ENCODE measurements around the gene BRD1. TPM values are rescaled to one million over a fixed set of nuclear protein-coding genes. Genes with fewer than 3 reads are reported as not detected.

The BRD1 gene
- total RNA-seq, 1 donor from 2014 or later, result 35.1 TPM

DNA sequence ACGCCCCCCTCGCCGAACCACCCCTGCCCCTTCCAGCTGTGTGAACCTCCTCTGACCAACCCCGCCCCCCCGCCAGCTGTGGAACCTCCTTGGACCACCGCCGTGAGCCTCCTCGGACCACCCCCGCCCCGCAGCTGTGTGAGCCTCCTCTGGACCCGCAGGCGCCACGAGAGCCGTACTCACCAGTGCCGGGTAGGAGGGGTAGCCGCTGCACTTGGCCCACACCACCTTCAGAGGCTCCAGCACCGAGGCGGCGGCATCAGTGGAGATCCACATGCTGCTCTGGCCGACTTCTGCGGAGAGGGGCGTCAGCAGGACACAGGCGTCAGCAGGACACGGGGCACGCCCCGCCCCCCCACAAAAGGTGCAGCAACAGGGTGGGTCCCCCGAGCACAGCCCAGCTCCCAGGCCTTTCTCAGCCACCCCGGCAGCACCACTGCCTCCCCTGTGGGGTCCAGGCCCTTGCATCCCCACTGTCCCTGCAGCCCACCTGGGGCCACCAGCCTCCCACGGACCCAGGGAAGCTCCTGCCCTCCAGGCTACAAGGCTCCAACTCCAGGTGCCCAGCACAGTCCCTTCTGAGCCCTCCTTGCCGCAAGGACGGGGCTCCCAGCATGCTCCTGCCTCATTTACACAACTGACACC lies 51.7 kb downstream of the BRD1 start:
- TF ChIP-seq CTCF (IDR thresholded peaks at IDR 0.05) (no peak), POLR2AphosphoS5 (IDR thresholded peaks at IDR 0.05; ENCODE audit: insufficient read depth in 1 of 2, low read depth in 1 of 2) (no peak), POLR2A (IDR thresholded peaks at IDR 0.05) (no peak)
- no peak for DNase-seq (ENCODE audit: extremely low spot score in 2 of 2)
- no peak overlapping the region for H3K4me3 ChIP-seq
- H3K36me3 ChIP-seq, result peaks cover 0 to 54% of the 10 kb centered on the region in 2 donors
- intact Hi-C loops (cut with DNase I), result no loop called here
- peaks cover 21% of the 10 kb centered on the region for H3K4me1 ChIP-seq
- H3K9me3 ChIP-seq, result no peaks in the 10 kb centered on the region
- H3K27ac ChIP-seq, result no peak overlapping the region
- no peaks in the 10 kb centered on the region for H3K27me3 ChIP-seq

- no peaks in the 10 kb centered on the region for H3K9me3 ChIP-seq
- H3K27ac ChIP-seq, result no peak overlapping the region
- no peak for DNase-seq (ENCODE audit: extremely low spot score in 2 of 2)
- peaks cover 14% of the 10 kb centered on the region for H3K4me1 ChIP-seq
- no peak overlapping the region for H3K4me3 ChIP-seq
- no peak for TF ChIP-seq CTCF (IDR thresholded peaks at IDR 0.05)
- TF ChIP-seq POLR2AphosphoS5 (IDR thresholded peaks at IDR 0.05; ENCODE audit: insufficient read depth in 1 of 2, low read depth in 1 of 2), result no peak
- TF ChIP-seq POLR2A (IDR thresholded peaks at IDR 0.05), result no peak
- no peaks in the 10 kb centered on the region for H3K27me3 ChIP-seq
- H3K36me3 ChIP-seq, result peaks cover 0 to 51% of the 10 kb centered on the region in 2 donors
- intact Hi-C loops (cut with DNase I), result no loop called here
These were observed 52.3 kb downstream of the BRD1 start for GRCh38 chr22:49775191-49775866.

- peaks cover 7% of the 10 kb centered on the region for H3K4me1 ChIP-seq
- H3K4me3 ChIP-seq, result no peak overlapping the region
- H3K9me3 ChIP-seq, result no peaks in the 10 kb centered on the region
- H3K36me3 ChIP-seq, result peaks cover 0 to 51% of the 10 kb centered on the region in 2 donors
- DNase-seq (ENCODE audit: extremely low spot score in 2 of 2), result no peak
- intact Hi-C loops (cut with DNase I), result no loop called here
- TF ChIP-seq POLR2AphosphoS5 (IDR thresholded peaks at IDR 0.05; ENCODE audit: insufficient read depth in 1 of 2, low read depth in 1 of 2) (no peak), CTCF (IDR thresholded peaks at IDR 0.05) (no peak)
- H3K27ac ChIP-seq, result no peak overlapping the region
- H3K27me3 ChIP-seq, result no peaks in the 10 kb centered on the region
These were observed 53.0 kb downstream of the BRD1 start for GRCh38 chr22:49774499-49775151.

- Histone ChIP-seq H3K27me3 (no peaks in the 10 kb centered on the region), H3K27ac (no peak overlapping the region), H3K36me3 (peaks cover 0 to 51% of the 10 kb centered on the region in 2 donors), H3K4me3 (no peak overlapping the region), H3K9me3 (no peaks in the 10 kb centered on the region), H3K4me1 (peaks cover 5% of the 10 kb centered on the region)
- intact Hi-C loops (cut with DNase I), result no loop called here
- no peak for DNase-seq (ENCODE audit: extremely low spot score in 2 of 2)
- TF ChIP-seq POLR2AphosphoS5 (IDR thresholded peaks at IDR 0.05; ENCODE audit: insufficient read depth in 1 of 2, low read depth in 1 of 2) (no peak), POLR2A (IDR thresholded peaks at IDR 0.05) (no peak), CTCF (IDR thresholded peaks at IDR 0.05) (no peak)
These were observed 53.6 kb downstream of the BRD1 start for GRCh38 chr22:49774046-49774445.
